Kidney epithelial cell (primary cell): Measurements from ENCODE around the gene PBRM1. TPM values are rescaled to one million over a fixed set of nuclear protein-coding genes. Genes with fewer than 3 reads are reported as not detected.

ENCODE experiments used
- DNase-seq: peaks from one replicate; pipeline ENCODE4 v3.0.0-alpha.2; 2010; ENCODE audit warnings: low read depth
- H3K27me3 ChIP-seq: 2 replicates; pipeline ENCODE4 v1.6.0; 2011; ENCODE audit warnings: low read length; ENCODE audit not compliant: control insufficient read depth, insufficient read depth
- H3K36me3 ChIP-seq: 2 replicates; pipeline ENCODE4 v1.5.1; 2011; ENCODE audit warnings: low read length; ENCODE audit not compliant: control insufficient read depth, insufficient read depth
- H3K4me3 ChIP-seq: 2 replicates; pipeline ENCODE4 v1.5.1; 2011; ENCODE audit warnings: low read depth, mild to moderate bottlenecking, control low read depth, low read length
- total RNA-seq: library from RNA; depleted of rRNA; stranded (reverse); fragments of >200 nt; gene quantifications from 2 replicates; pipeline ENCODE4 v1.2.3, GENCODE V29; 2015
- TF ChIP-seq, protein P1 (sequence below): IDR thresholded peaks from 2 replicates; pipeline ENCODE4 v1.5.1; 2011; ENCODE audit warnings: mild to moderate bottlenecking, moderate library complexity, low read length, control low read depth, inconsistent platforms; ENCODE audit not compliant: insufficient read depth, poor library complexity, severe bottlenecking

Gene PBRM1
- total RNA-seq, 1 donor from 2014 or later = 89.5 TPM

DNA sequence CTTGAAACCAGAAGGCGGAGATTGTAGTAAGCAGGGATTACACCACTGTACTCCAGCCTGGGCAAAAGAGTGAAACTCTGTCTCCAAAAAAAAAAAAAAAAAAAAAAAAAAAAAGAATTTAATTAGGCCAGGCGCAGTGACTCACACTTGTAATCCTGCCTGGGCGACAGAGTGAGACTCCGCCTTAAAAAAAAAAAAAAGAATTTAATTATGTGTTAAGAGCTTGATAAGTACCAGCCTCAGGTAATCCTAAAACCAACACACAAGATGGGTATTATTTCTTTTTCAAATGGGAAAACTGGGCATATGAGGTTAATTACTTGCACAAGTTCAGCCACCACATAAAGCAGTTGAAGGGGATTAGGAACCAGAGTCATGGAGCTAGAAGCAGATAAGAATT is 49.0 kb downstream of the PBRM1 start:
- Histone ChIP-seq H3K27me3 (no peaks in the 10 kb centered on the region), H3K36me3 (no peaks in the 10 kb centered on the region), H3K4me3 (no peak overlapping the region)
- TF ChIP-seq, protein P1, sequence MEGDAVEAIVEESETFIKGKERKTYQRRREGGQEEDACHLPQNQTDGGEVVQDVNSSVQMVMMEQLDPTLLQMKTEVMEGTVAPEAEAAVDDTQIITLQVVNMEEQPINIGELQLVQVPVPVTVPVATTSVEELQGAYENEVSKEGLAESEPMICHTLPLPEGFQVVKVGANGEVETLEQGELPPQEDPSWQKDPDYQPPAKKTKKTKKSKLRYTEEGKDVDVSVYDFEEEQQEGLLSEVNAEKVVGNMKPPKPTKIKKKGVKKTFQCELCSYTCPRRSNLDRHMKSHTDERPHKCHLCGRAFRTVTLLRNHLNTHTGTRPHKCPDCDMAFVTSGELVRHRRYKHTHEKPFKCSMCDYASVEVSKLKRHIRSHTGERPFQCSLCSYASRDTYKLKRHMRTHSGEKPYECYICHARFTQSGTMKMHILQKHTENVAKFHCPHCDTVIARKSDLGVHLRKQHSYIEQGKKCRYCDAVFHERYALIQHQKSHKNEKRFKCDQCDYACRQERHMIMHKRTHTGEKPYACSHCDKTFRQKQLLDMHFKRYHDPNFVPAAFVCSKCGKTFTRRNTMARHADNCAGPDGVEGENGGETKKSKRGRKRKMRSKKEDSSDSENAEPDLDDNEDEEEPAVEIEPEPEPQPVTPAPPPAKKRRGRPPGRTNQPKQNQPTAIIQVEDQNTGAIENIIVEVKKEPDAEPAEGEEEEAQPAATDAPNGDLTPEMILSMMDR = no peak
- DNase-seq = no peak

DNA sequence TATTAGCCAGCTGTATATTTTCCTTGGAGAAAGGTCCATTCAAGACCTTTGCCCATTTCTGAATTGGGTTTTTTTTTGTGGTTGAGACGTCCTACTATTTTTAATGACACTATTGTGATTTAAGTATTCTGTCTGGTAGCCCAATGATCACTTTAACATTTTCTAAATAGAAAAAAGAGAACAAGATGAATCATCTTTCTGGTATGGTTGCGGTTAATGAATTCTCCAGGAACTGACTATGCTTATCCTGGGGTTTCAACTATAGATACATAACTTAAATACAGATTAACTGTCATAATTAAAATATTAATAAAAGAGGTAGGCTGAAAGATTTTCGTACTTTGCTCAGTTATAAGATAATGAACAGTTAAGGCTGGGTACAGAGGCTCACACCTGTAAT is 51.9 kb downstream of the PBRM1 start:
- no peaks in the 10 kb centered on the region for H3K36me3 ChIP-seq
- H3K27me3 ChIP-seq = no peaks in the 10 kb centered on the region
- TF ChIP-seq, protein P1 = no peak
- H3K4me3 ChIP-seq = no peak overlapping the region
- no peak for DNase-seq

DNA sequence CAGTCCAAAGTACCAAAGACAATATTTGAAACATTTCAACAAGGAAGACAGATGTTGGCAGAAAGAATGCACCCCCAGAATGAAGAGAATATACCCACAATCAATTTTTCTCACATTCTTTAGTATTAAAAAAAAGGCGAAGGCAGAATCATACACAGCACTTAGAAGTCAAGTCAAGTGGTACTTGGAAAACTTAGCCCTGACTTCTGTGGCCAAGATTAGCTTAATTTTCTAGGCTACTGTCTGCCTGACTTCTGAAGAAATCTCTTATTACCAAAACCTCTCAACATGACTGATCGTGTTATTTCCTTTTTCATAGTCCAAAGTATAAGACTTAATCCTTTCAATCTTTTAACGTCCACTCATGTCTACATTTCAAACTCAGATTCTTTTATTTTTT is 60.7 kb downstream of the PBRM1 start:
- no peak overlapping the region for H3K4me3 ChIP-seq
- TF ChIP-seq, protein P1 = no peak
- no peaks in the 10 kb centered on the region for H3K36me3 ChIP-seq
- no peak for DNase-seq
- H3K27me3 ChIP-seq = no peaks in the 10 kb centered on the region

DNA sequence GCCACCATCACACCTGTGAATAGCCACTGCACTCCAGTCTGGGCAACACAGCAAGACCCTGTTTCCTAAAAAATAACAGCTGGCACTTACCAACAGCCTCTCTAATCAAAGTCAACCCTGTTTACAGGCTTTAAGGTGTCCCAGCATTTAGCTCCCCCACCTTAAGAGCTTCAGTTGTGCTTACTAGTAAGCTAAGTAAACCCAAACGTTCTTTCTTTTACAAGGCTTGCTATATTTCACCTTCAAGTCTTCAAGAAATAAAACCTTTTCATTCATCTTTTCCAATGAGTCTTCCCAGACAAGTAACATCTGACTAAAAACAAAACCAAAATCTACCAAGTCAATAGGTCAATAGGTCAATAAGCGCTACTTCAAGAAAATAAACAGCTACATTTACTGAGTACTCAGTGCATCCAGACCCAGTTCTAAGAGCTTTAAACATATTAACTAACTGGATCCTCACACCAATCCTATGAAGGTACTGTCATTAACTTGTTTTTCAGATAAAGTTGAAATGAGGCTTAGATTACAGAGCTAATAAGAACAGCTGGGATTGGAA is 62.4 kb downstream of the PBRM1 start:
- TF ChIP-seq, protein P1 = no peak
- Histone ChIP-seq H3K36me3 (no peaks in the 10 kb centered on the region), H3K4me3 (no peak overlapping the region), H3K27me3 (no peaks in the 10 kb centered on the region)
- no peak for DNase-seq

DNA sequence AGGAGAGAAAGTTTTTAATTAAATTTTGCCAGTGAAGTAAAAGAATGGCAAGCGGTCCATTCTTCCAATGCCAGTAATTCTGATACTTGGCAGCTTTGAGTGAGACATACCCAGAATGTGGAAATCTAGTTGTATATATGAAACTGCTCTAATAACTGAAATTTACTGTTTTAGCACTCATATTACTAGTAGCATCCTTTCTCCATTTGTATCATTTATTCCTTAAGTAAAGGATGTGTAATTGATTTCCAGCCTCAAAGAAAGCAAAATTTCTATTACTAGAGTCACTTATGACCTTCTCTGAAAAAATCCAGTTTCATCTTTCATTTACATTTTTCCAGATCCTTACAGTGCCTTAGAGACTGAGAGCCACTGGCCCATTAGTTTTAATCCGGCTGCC is 65.1 kb downstream of the PBRM1 start:
- H3K27me3 ChIP-seq = no peaks in the 10 kb centered on the region
- DNase-seq = no peak
- no peaks in the 10 kb centered on the region for H3K36me3 ChIP-seq
- H3K4me3 ChIP-seq = no peak overlapping the region
- TF ChIP-seq, protein P1 = no peak

DNA sequence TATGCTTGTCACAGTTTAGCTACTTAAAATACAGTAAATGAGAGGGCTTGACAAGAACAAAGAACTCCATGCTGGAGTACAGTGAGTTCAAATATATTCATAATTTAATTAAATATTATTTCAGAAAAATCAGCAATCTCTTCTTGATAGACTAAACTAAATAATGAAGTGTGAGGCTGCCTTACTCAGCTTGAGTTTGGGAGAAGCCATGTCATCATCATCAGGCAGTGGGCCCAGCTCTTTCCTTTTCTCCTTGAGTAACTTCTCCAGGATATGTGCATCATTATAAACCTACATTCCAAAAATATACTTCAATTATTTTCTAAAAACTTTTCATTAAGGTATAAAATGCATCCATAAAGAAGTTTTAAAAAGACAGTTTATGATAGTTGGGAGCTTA is 70.5 kb downstream of the PBRM1 start:
- Histone ChIP-seq H3K36me3 (no peaks in the 10 kb centered on the region), H3K4me3 (no peak overlapping the region), H3K27me3 (no peaks in the 10 kb centered on the region)
- TF ChIP-seq, protein P1 = no peak
- DNase-seq = no peak
